Gastroesophageal sphincter (tissue), 3 donors: Measurements from ENCODE around the gene PRKAG2.

Experiments
- EP300 ChIP-seq: sonication (generic); formaldehyde crosslinking; IDR thresholded peaks from one replicate; pipeline ENCODE4 v1.6.1; 2017; ENCODE audit warnings: antibody characterized with exemption, mild to moderate bottlenecking
- POLR2A ChIP-seq, 2 donors: fragments of 450-650 bp; IDR thresholded peaks; one replicate each; pipeline ENCODE4 v1.6.1; 2017; ENCODE audit warnings: antibody characterized with exemption in 2 of 2, mild to moderate bottlenecking in 2 of 2, moderate library complexity in 1 of 2
- POLR2AphosphoS5 ChIP-seq: sonication (generic); formaldehyde crosslinking; IDR thresholded peaks from one replicate; pipeline ENCODE4 v1.6.1; 2017; ENCODE audit warnings: antibody characterized with exemption
- TF ChIP-seq, protein P1 (sequence below), 4 experiments: fragments of 200-600 bp in 2 of 4; fragments of 450-650 bp in 2 of 4; sonication (generic) in 1 of 4; IDR thresholded peaks; one replicate each; pipeline ENCODE4 v1.5.1; 2017 to 2019; ENCODE audit warnings: antibody characterized with exemption in 4 of 4, mild to moderate bottlenecking in 2 of 4, moderate library complexity in 2 of 4

DNA sequence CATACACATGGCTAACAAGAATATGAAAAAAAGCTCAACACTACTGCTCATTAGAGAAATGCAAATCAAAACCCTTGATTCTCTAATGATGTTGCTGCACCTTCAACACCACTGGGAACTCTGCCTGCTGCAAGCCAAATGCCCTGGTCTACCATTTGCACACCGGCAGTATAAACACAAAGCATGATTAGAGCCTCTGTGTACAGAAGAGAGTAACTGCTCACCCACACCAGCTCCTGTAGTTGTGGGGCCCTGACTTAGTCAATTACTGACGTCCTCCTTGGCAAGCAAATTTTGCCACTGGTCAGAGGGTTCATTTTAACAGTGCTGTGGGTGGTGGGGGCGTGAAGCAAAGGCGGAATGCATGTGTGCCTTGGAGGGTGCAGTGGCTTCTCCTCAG is 261.1 kb downstream of the PRKAG2 start:
- TF ChIP-seq EP300: no peak
- TF ChIP-seq POLR2A (IDR thresholded peaks at IDR 0.05): no peak
- TF ChIP-seq, protein P1, sequence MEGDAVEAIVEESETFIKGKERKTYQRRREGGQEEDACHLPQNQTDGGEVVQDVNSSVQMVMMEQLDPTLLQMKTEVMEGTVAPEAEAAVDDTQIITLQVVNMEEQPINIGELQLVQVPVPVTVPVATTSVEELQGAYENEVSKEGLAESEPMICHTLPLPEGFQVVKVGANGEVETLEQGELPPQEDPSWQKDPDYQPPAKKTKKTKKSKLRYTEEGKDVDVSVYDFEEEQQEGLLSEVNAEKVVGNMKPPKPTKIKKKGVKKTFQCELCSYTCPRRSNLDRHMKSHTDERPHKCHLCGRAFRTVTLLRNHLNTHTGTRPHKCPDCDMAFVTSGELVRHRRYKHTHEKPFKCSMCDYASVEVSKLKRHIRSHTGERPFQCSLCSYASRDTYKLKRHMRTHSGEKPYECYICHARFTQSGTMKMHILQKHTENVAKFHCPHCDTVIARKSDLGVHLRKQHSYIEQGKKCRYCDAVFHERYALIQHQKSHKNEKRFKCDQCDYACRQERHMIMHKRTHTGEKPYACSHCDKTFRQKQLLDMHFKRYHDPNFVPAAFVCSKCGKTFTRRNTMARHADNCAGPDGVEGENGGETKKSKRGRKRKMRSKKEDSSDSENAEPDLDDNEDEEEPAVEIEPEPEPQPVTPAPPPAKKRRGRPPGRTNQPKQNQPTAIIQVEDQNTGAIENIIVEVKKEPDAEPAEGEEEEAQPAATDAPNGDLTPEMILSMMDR (IDR thresholded peaks at IDR 0.05): no peak
- TF ChIP-seq POLR2AphosphoS5: no peak
